HG03095 (cell line): ENCODE data around the gene RNF157.

Source experiments
- ATAC-seq: cut with Tn5 transposase; IDR thresholded peaks from one replicate; pipeline ENCODE4 v1.9.1; 2021; ENCODE audit warnings: moderate library complexity; ENCODE audit not compliant: unreplicated experiment

The RNF157 gene

GRCh38 chr17:76131692-76132573 lies 108.4 kb downstream of the RNF157 start:
- no peak for ATAC-seq

- no peak for ATAC-seq
Observed at GRCh38 chr17:76131051-76131691, 109.1 kb downstream of the RNF157 start.

- ATAC-seq: no peak
Observed at GRCh38 chr17:76130473-76130872, 109.8 kb downstream of the RNF157 start.

- no peak for ATAC-seq
Observed at GRCh38 chr17:76125922-76126321, 114.4 kb downstream of the RNF157 start.

GRCh38 chr17:76125391-76125675 lies 115.0 kb downstream of the RNF157 start:
- ATAC-seq: no peak

GRCh38 chr17:76124582-76125390 lies 115.5 kb downstream of the RNF157 start:
- ATAC-seq: no peak

GRCh38 chr17:76123749-76124581 lies 116.3 kb downstream of the RNF157 start:
- ATAC-seq: no peak

GRCh38 chr17:76123191-76123499 lies 117.1 kb downstream of the RNF157 start:
- ATAC-seq: no peak

- ATAC-seq: no peak
Observed at GRCh38 chr17:76122431-76123190, 117.7 kb downstream of the RNF157 start.

GRCh38 chr17:76121932-76122430 lies 118.3 kb downstream of the RNF157 start:
- ATAC-seq: no peak

- no peak for ATAC-seq
Observed at GRCh38 chr17:76120658-76121008, 119.7 kb downstream of the RNF157 start.

GRCh38 chr17:76119409-76120371 lies 120.6 kb downstream of the RNF157 start:
- no peak for ATAC-seq

GRCh38 chr17:76115138-76115754 lies 125.0 kb downstream of the RNF157 start:
- ATAC-seq: no peak

GRCh38 chr17:76111956-76112355 lies 128.3 kb downstream of the RNF157 start:
- no peak for ATAC-seq

- ATAC-seq: no peak
Observed at GRCh38 chr17:76107509-76107908, 132.8 kb downstream of the RNF157 start.

- no peak for ATAC-seq
Observed at GRCh38 chr17:76106703-76107102, 133.6 kb downstream of the RNF157 start.

- ATAC-seq: no peak
Observed at GRCh38 chr17:76104896-76105231, 135.4 kb downstream of the RNF157 start.

GRCh38 chr17:76104140-76104895 lies 136.0 kb downstream of the RNF157 start:
- ATAC-seq: no peak
